Smooth muscle cell (in vitro differentiated cells): Measurements from ENCODE around the gene USP47. TPM values are rescaled to one million over a fixed set of nuclear protein-coding genes. Genes with fewer than 3 reads are reported as not detected.

ENCODE experiments used
- DNase-seq: peaks from one replicate; lab custom pipeline; 2025; ENCODE audit not compliant: unreplicated experiment; lab: John Stamatoyannopoulos, UW
- H2AFZ ChIP-seq: fragments of 200-600 bp; sonication (generic); 2 replicates; pipeline ENCODE4 v1.6.0; 2016; ENCODE audit warnings: antibody characterized with exemption, low read depth, mild to moderate bottlenecking
- H3F3A ChIP-seq: fragments of 200-600 bp; sonication (generic); 2 replicates; pipeline ENCODE4 v1.6.0; 2017; ENCODE audit warnings: antibody characterized with exemption, low read depth
- H3K27ac ChIP-seq: fragments of 200-600 bp; sonication (generic); 2 replicates; pipeline ENCODE4 v1.5.1; 2016; ENCODE audit warnings: low read depth, mild to moderate bottlenecking
- H3K27me3 ChIP-seq: fragments of 200-600 bp; sonication (generic); 2 replicates; pipeline ENCODE4 v1.6.1; 2016; ENCODE audit warnings: low read depth, mild to moderate bottlenecking
- H3K36me3 ChIP-seq: fragments of 200-600 bp; sonication (generic); 2 replicates; pipeline ENCODE4 v1.5.1; 2016; ENCODE audit warnings: low read depth
- H3K4me1 ChIP-seq: fragments of 200-600 bp; sonication (generic); 2 replicates; pipeline ENCODE4 v1.5.1; 2016; ENCODE audit warnings: low read depth
- H3K4me2 ChIP-seq: fragments of 200-600 bp; sonication (generic); 2 replicates; pipeline ENCODE4 v1.6.0; 2016; ENCODE audit warnings: mild to moderate bottlenecking
- H3K4me3 ChIP-seq: fragments of 200-600 bp; sonication (generic); 2 replicates; pipeline ENCODE4 v1.5.1; 2016; ENCODE audit warnings: mild to moderate bottlenecking
- H3K79me2 ChIP-seq: fragments of 200-600 bp; sonication (generic); 2 replicates; pipeline ENCODE4 v1.6.0; 2016; ENCODE audit warnings: low read depth, mild to moderate bottlenecking
- H3K9ac ChIP-seq: fragments of 200-600 bp; sonication (generic); 2 replicates; pipeline ENCODE4 v1.6.0; 2016; ENCODE audit warnings: low read depth
- H3K9me3 ChIP-seq: fragments of 200-600 bp; sonication (generic); replicated peaks from 2 replicates; pipeline ENCODE4 v1.5.1; 2016; ENCODE audit warnings: low read depth
- H4K20me1 ChIP-seq: fragments of 200-600 bp; sonication (generic); 2 replicates; pipeline ENCODE4 v1.6.0; 2016; ENCODE audit warnings: low read depth
- CTCF ChIP-seq: fragments of 200-600 bp; sonication (generic); IDR thresholded peaks from 2 replicates; pipeline ENCODE4 v1.5.1; 2017; ENCODE audit warnings: borderline replicate concordance, mild to moderate bottlenecking, antibody characterized with exemption; ENCODE audit not compliant: insufficient read depth, poor library complexity, severe bottlenecking
- WGBS: methylation state at CpG from one replicate; pipeline ENCODE4 v1.1.7; 2016; ENCODE audit warnings: low lambda C conversion rate; 5-methylcytosine and 5-hydroxymethylcytosine counted together
- polyA plus RNA-seq: library from polyadenylated mRNA; unstranded; fragments of >200 nt; fragmentation: Nextera tagmentation; extraction: Ambion mirVana; gene quantifications from 2 replicates; pipeline ENCODE4 v1.2.1, GENCODE V29; 2016
- total RNA-seq: library from RNA; depleted of rRNA; stranded (reverse); fragments of >200 nt; gene quantifications from 2 replicates; pipeline ENCODE4 v1.2.3, GENCODE V29; 2014

USP47 gene
- total and polyA plus RNA-seq, 2 experiments from 2014 or later, result 38.0 to 75.3 TPM

- no peak for DNase-seq
- Histone ChIP-seq H3K36me3 (peaks cover 12% of the 10 kb centered on the region), H3K79me2 (peaks cover 5% of the 10 kb centered on the region), H4K20me1 (no peaks in the 10 kb centered on the region), H3K4me1 (peaks cover 11% of the 10 kb centered on the region), H3K27ac (no peak overlapping the region), H3F3A (peaks cover 4% of the 10 kb centered on the region), H3K27me3 (no peaks in the 10 kb centered on the region), H3K9ac (no peak overlapping the region), H2AFZ (no peak overlapping the region), H3K4me2 (no peak overlapping the region), H3K4me3 (no peak overlapping the region), H3K9me3 (no peaks in the 10 kb centered on the region)
- 98% methylated on average over 1 of the region's 1 CpG for WGBS
- no peak for TF ChIP-seq CTCF
Observed at GRCh38 chr11:11937957-11938356, 96.2 kb downstream of the USP47 start.

- no peak for TF ChIP-seq CTCF
- Histone ChIP-seq H3K9ac (no peak overlapping the region), H3K36me3 (peaks cover 3% of the 10 kb centered on the region), H3K4me3 (no peak overlapping the region), H3K79me2 (peaks cover 3% of the 10 kb centered on the region), H3K4me2 (no peak overlapping the region), H2AFZ (no peak overlapping the region), H3K27me3 (no peaks in the 10 kb centered on the region), H3K4me1 (peaks cover 11% of the 10 kb centered on the region), H4K20me1 (no peaks in the 10 kb centered on the region), H3F3A (peaks cover 4% of the 10 kb centered on the region), H3K9me3 (no peaks in the 10 kb centered on the region), H3K27ac (no peak overlapping the region)
- no peak for DNase-seq
Observed at GRCh38 chr11:11940551-11940950, 98.8 kb downstream of the USP47 start.

- H3K4me1 ChIP-seq, result peaks cover 11% of the 10 kb centered on the region
- TF ChIP-seq CTCF, result no peak
Observed at GRCh38 chr11:11942668-11943067, 100.9 kb downstream of the USP47 start.

GRCh38 chr11:11944444-11944843 is 102.7 kb downstream of the USP47 start:
- DNase-seq, result no peak
- H3K4me1 ChIP-seq, result peaks cover 11% of the 10 kb centered on the region
- WGBS, result 90% methylated on average over 5 of the region's 5 CpGs

More at GRCh38 chr11:11942668-11943067, 100.9 kb downstream of the USP47 start:
- H4K20me1 ChIP-seq, result peaks cover 4% of the 10 kb centered on the region
- no peak overlapping the region for H2AFZ ChIP-seq
- H3K9ac ChIP-seq, result no peak overlapping the region
- peaks cover 3% of the 10 kb centered on the region for H3K36me3 ChIP-seq
- 93% methylated on average over 3 of the region's 3 CpGs for WGBS
- no peak overlapping the region for H3K27ac ChIP-seq
- no peaks in the 10 kb centered on the region for H3K27me3 ChIP-seq
- H3K79me2 ChIP-seq, result peaks cover 3% of the 10 kb centered on the region
- H3F3A ChIP-seq, result peaks cover 4% of the 10 kb centered on the region
- DNase-seq, result no peak
- H3K9me3 ChIP-seq, result no peaks in the 10 kb centered on the region
- H3K4me3 ChIP-seq, result no peak overlapping the region
- H3K4me2 ChIP-seq, result no peak overlapping the region

More at GRCh38 chr11:11944444-11944843, 102.7 kb downstream of the USP47 start:
- Histone ChIP-seq H3K36me3 (peaks cover 5% of the 10 kb centered on the region), H3K79me2 (peaks cover 3% of the 10 kb centered on the region), H3K4me3 (no peak overlapping the region), H4K20me1 (peaks cover 4% of the 10 kb centered on the region), H3K4me2 (no peak overlapping the region), H3K27ac (no peak overlapping the region), H3K9me3 (no peaks in the 10 kb centered on the region), H3K9ac (no peak overlapping the region), H3F3A (no peaks in the 10 kb centered on the region), H2AFZ (no peak overlapping the region), H3K27me3 (no peaks in the 10 kb centered on the region)
- no peak for TF ChIP-seq CTCF
